Mesenchymal stem cell (in vitro differentiated cells and primary cell): ENCODE measurements around the gene TRIO.

Experiments
- DNase-seq: peaks from one replicate; pipeline ENCODE4 v3.0.0-alpha.2; 2013
- H2AFZ ChIP-seq: one replicate; pipeline ENCODE4 v1.6.1; 2013; ENCODE audit warnings: low read depth, mild to moderate bottlenecking, control low read depth, inconsistent platforms, low read length, moderate library complexity
- H2AK5ac ChIP-seq: 2 replicates; pipeline ENCODE4 v1.6.1; 2013; ENCODE audit warnings: low read length, moderate library complexity, mild to moderate bottlenecking, inconsistent platforms; ENCODE audit not compliant: severe bottlenecking
- H2BK120ac ChIP-seq: one replicate; pipeline ENCODE4 v1.6.1; 2013; ENCODE audit warnings: low read depth, mild to moderate bottlenecking, inconsistent platforms, low read length, moderate library complexity
- H2BK12ac ChIP-seq, 2 experiments: one replicate each; pipeline ENCODE4 v1.6.1; 2013; ENCODE audit warnings: inconsistent platforms in 2 of 2, low read length in 2 of 2, mild to moderate bottlenecking in 2 of 2, moderate library complexity in 2 of 2, control low read depth in 1 of 2
- H2BK15ac ChIP-seq: one replicate; pipeline ENCODE4 v1.6.1; 2013; ENCODE audit warnings: mild to moderate bottlenecking, low read depth, inconsistent platforms; ENCODE audit not compliant: poor library complexity, severe bottlenecking
- H2BK5ac ChIP-seq: 2 replicates; pipeline ENCODE4 v1.6.1; 2013; ENCODE audit warnings: low read depth, mild to moderate bottlenecking, low read length, control low read depth, inconsistent platforms; ENCODE audit not compliant: poor library complexity, severe bottlenecking
- H3K14ac ChIP-seq, 2 experiments: one replicate each; pipeline ENCODE4 v1.6.1; 2013; ENCODE audit warnings: inconsistent platforms in 2 of 2, low read length in 2 of 2, control low read depth in 1 of 2, mild to moderate bottlenecking in 1 of 2, moderate library complexity in 1 of 2
- H3K18ac ChIP-seq, 2 experiments: one replicate each; pipeline ENCODE4 v1.6.1; 2013; ENCODE audit warnings: inconsistent platforms in 2 of 2, low read length in 2 of 2, control low read depth in 1 of 2, low read depth in 1 of 2, mild to moderate bottlenecking in 1 of 2
- H3K23ac ChIP-seq, 2 experiments: one replicate each; pipeline ENCODE4 v1.6.1; 2013; ENCODE audit warnings: inconsistent platforms in 2 of 2, low read length in 2 of 2, mild to moderate bottlenecking in 2 of 2, moderate library complexity in 2 of 2, control low read depth in 1 of 2
- H3K27ac ChIP-seq: 2 replicates; pipeline ENCODE4 v1.5.1; 2013; ENCODE audit warnings: mild to moderate bottlenecking, moderate library complexity, low read length, control low read depth, inconsistent platforms; ENCODE audit not compliant: poor library complexity, severe bottlenecking
- H3K27me3 ChIP-seq, 2 experiments: 2 replicates each; pipeline versions ENCODE4 v1.6.1 to v1.7.0; 2013; ENCODE audit warnings: low read length in 2 of 2, mild to moderate bottlenecking in 2 of 2, moderate library complexity in 2 of 2, control low read depth in 1 of 2, inconsistent platforms in 1 of 2; ENCODE audit not compliant: control insufficient read depth in 1 of 2, insufficient read depth in 1 of 2
- H3K36me3 ChIP-seq, 2 experiments: 2 replicates each; pipeline versions ENCODE4 v1.6.1 to v1.7.0; 2013; ENCODE audit warnings: low read length in 2 of 2, control low read depth in 1 of 2, inconsistent platforms in 1 of 2, low read depth in 1 of 2, mild to moderate bottlenecking in 1 of 2; ENCODE audit not compliant: insufficient read depth in 2 of 2, control insufficient read depth in 1 of 2
- H3K4ac ChIP-seq, 2 experiments: one replicate each; pipeline ENCODE4 v1.6.1; 2013; ENCODE audit warnings: inconsistent platforms in 2 of 2, low read length in 2 of 2, mild to moderate bottlenecking in 2 of 2, moderate library complexity in 2 of 2, control low read depth in 1 of 2, low read depth in 1 of 2
- H3K4me1 ChIP-seq: 2 replicates; pipeline ENCODE4 v1.6.1; 2013; ENCODE audit warnings: low read depth, low read length, control low read depth; ENCODE audit not compliant: control insufficient read depth, insufficient read depth
- H3K4me2 ChIP-seq: 2 replicates; pipeline ENCODE4 v1.6.1; 2013; ENCODE audit warnings: low read length, mild to moderate bottlenecking, inconsistent platforms; ENCODE audit not compliant: poor library complexity, severe bottlenecking
- H3K4me3 ChIP-seq, 2 experiments: 2 replicates each; pipeline versions ENCODE4 v1.5.1 to v1.7.0; 2013; ENCODE audit warnings: low read length in 2 of 2, mild to moderate bottlenecking in 2 of 2, control low read depth in 1 of 2, low read depth in 1 of 2; ENCODE audit not compliant: insufficient read depth in 1 of 2
- H3K79me1 ChIP-seq: replicated peaks from 2 replicates; pipeline ENCODE4 v1.6.1; 2013; ENCODE audit warnings: mild to moderate bottlenecking, control low read depth, low read length, inconsistent platforms; ENCODE audit not compliant: poor library complexity, severe bottlenecking
- H3K9ac ChIP-seq: 2 replicates; pipeline ENCODE4 v1.7.0; 2013; ENCODE audit warnings: mild to moderate bottlenecking, low read length, moderate library complexity
- H3K9me3 ChIP-seq: 2 replicates; pipeline ENCODE4 v1.7.0; 2013; ENCODE audit warnings: mild to moderate bottlenecking, low read length; ENCODE audit not compliant: control insufficient read depth
- H4K8ac ChIP-seq: one replicate; pipeline ENCODE4 v1.6.1; 2013; ENCODE audit warnings: inconsistent platforms, mild to moderate bottlenecking, low read length, moderate library complexity
- H4K91ac ChIP-seq: one replicate; pipeline ENCODE4 v1.6.1; 2013; ENCODE audit warnings: mild to moderate bottlenecking, low read length, inconsistent platforms
- WGBS: methylation state at CpG from one replicate; pipeline ENCODE4 v1.1.7; 2013; ENCODE audit warnings: mixed read lengths; 5-methylcytosine and 5-hydroxymethylcytosine counted together

Gene TRIO

GRCh38 chr5:14443671-14444093 is 300.5 kb downstream of the TRIO start:
- Histone ChIP-seq H3K79me1 (peaks cover 2% of the 10 kb centered on the region), H2AK5ac (no peak overlapping the region), H3K18ac (peak overlapping the region in 1 of 2 experiments; percentile 16), H2BK12ac (no peak overlapping the region), H3K4me1 (peaks cover 30% of the 10 kb centered on the region), H3K9me3 (no peaks in the 10 kb centered on the region), H4K8ac (no peak overlapping the region), H3K27me3 (no peaks in the 10 kb centered on the region), H3K27ac (peak overlapping the region; percentile 50), H2BK5ac (no peak overlapping the region), H3K4me3 (peak overlapping the region in 1 of 2 experiments; percentile 97), H2AFZ (no peak overlapping the region), H3K9ac (peak overlapping the region; percentile 97), H3K4me2 (no peak overlapping the region), H3K14ac (no peak overlapping the region), H3K36me3 (peaks cover 6 to 50% of the 10 kb centered on the region in 2 experiments), H3K4ac (no peak overlapping the region), H2BK120ac (no peak overlapping the region), H3K23ac (no peak overlapping the region), H2BK15ac (no peak overlapping the region), H4K91ac (no peak overlapping the region)
- DNase-seq: peak; percentile 66
- WGBS: 10% methylated on average over 3 of the region's 4 CpGs

- WGBS: 51% methylated on average over 2 of the region's 3 CpGs
- Histone ChIP-seq H3K4me1 (peaks cover 32% of the 10 kb centered on the region), H2BK12ac (no peak overlapping the region), H3K4me2 (no peak overlapping the region), H2AFZ (no peak overlapping the region), H3K27me3 (no peaks in the 10 kb centered on the region), H3K4ac (no peak overlapping the region), H3K18ac (no peak overlapping the region), H2BK5ac (no peak overlapping the region), H3K27ac (peak overlapping the region; percentile 51), H4K8ac (no peak overlapping the region), H2BK15ac (no peak overlapping the region), H3K36me3 (peaks cover 3 to 48% of the 10 kb centered on the region in 2 experiments), H3K9me3 (no peaks in the 10 kb centered on the region), H2AK5ac (no peak overlapping the region), H3K23ac (no peak overlapping the region), H2BK120ac (no peak overlapping the region), H4K91ac (no peak overlapping the region), H3K14ac (no peak overlapping the region), H3K4me3 (peak overlapping the region in 1 of 2 experiments; percentile 97), H3K9ac (peak overlapping the region; percentile 97), H3K79me1 (no peaks in the 10 kb centered on the region)
- peak; percentile 59 for DNase-seq
Observed at GRCh38 chr5:14444161-14444560, 301.0 kb downstream of the TRIO start.

GRCh38 chr5:14445013-14445412 is 301.9 kb downstream of the TRIO start:
- no peak overlapping the region for H3K23ac ChIP-seq
- H3K4me1 ChIP-seq: peaks cover 33% of the 10 kb centered on the region
- H2BK12ac ChIP-seq: no peak overlapping the region
- H3K27me3 ChIP-seq: no peaks in the 10 kb centered on the region
- H3K18ac ChIP-seq: no peak overlapping the region
- H3K27ac ChIP-seq: peak overlapping the region; percentile 67
- 45% methylated on average over 4 of the region's 4 CpGs for whole genome bisulfite sequencing
- no peak overlapping the region for H2AFZ ChIP-seq
- H3K4ac ChIP-seq: no peak overlapping the region
- peak; percentile 38 for DNase-seq
- H3K9me3 ChIP-seq: no peaks in the 10 kb centered on the region
- no peak overlapping the region for H2BK5ac ChIP-seq
- H2BK120ac ChIP-seq: peak overlapping the region; percentile 12
- peaks cover 3 to 48% of the 10 kb centered on the region in 2 experiments for H3K36me3 ChIP-seq
- no peak overlapping the region for H2AK5ac ChIP-seq
- H3K79me1 ChIP-seq: no peaks in the 10 kb centered on the region
- no peak overlapping the region for H2BK15ac ChIP-seq
- H3K14ac ChIP-seq: no peak overlapping the region
- H3K4me2 ChIP-seq: no peak overlapping the region
- peak overlapping the region; percentile 97 for H3K9ac ChIP-seq
- no peak overlapping the region for H4K8ac ChIP-seq
- peak overlapping the region in 1 of 2 experiments; percentile 97 for H3K4me3 ChIP-seq
- no peak overlapping the region for H4K91ac ChIP-seq

- Histone ChIP-seq H2BK12ac (peak overlapping the region in 1 of 2 experiments; percentile 45), H3K18ac (peak overlapping the region; percentile 7 to 69), H4K8ac (peak overlapping the region; percentile 91), H3K4me1 (peaks cover 34% of the 10 kb centered on the region), H3K27me3 (no peaks in the 10 kb centered on the region), H3K36me3 (peaks cover 3 to 52% of the 10 kb centered on the region in 2 experiments), H3K4me2 (no peak overlapping the region), H3K9ac (peak overlapping the region; percentile 97), H3K79me1 (no peaks in the 10 kb centered on the region), H2BK5ac (no peak overlapping the region), H2AFZ (no peak overlapping the region), H3K9me3 (no peaks in the 10 kb centered on the region), H4K91ac (no peak overlapping the region), H3K23ac (no peak overlapping the region), H3K27ac (peak overlapping the region; percentile 67), H2BK120ac (peak overlapping the region; percentile 42), H3K4me3 (peak overlapping the region in 1 of 2 experiments; percentile 97), H3K4ac (peak overlapping the region; percentile 40 to 60), H2AK5ac (peak overlapping the region; percentile 59), H3K14ac (no peak overlapping the region), H2BK15ac (no peak overlapping the region)
- WGBS: 19% methylated on average over 14 of the region's 15 CpGs
- peak; percentile 62 for DNase-seq
Observed at GRCh38 chr5:14445576-14446290, 302.6 kb downstream of the TRIO start.
